Measurements from ENCODE around the gene KLHDC8B.

KLHDC8B gene

DNA sequence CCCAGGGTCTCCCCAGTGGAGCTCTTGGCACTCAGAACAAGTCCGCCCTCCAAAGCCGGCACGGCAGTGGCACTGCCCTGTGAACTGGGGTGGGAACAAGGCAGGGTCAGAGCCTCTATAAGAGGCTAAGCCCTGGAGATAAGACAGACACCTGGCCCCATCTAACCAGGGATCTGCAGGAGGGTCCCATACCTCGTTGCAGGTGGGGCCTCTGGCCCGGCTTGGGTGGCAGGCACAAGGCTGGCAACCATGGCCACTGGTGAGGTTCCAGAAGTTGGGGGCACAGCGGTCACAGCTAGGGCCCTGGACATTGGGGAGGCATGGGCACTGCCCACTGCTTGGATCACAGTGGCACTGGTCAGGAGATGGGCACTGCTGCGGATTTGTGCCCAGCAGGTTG lies 47.2 kb upstream of the KLHDC8B start:
- TF ChIP-seq, protein P1, sequence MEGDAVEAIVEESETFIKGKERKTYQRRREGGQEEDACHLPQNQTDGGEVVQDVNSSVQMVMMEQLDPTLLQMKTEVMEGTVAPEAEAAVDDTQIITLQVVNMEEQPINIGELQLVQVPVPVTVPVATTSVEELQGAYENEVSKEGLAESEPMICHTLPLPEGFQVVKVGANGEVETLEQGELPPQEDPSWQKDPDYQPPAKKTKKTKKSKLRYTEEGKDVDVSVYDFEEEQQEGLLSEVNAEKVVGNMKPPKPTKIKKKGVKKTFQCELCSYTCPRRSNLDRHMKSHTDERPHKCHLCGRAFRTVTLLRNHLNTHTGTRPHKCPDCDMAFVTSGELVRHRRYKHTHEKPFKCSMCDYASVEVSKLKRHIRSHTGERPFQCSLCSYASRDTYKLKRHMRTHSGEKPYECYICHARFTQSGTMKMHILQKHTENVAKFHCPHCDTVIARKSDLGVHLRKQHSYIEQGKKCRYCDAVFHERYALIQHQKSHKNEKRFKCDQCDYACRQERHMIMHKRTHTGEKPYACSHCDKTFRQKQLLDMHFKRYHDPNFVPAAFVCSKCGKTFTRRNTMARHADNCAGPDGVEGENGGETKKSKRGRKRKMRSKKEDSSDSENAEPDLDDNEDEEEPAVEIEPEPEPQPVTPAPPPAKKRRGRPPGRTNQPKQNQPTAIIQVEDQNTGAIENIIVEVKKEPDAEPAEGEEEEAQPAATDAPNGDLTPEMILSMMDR (IDR thresholded peaks at IDR 0.05), result no peak
- Histone ChIP-seq H3K4me3 (ENCODE audit: low read depth in 1 of 2, low read length in 1 of 2) (no peak overlapping the region), H3K4me1 (ENCODE audit: control insufficient read depth in 1 of 2, insufficient read depth in 1 of 2, low read depth in 1 of 2, low read length in 1 of 2) (peaks cover 11 to 22% of the 10 kb centered on the region in 2 experiments), H3K9me3 (no peaks in the 10 kb centered on the region), H3K27ac (no peak overlapping the region), H3K27me3 (no peaks in the 10 kb centered on the region), H3K36me3 (no peaks in the 10 kb centered on the region)

DNA sequence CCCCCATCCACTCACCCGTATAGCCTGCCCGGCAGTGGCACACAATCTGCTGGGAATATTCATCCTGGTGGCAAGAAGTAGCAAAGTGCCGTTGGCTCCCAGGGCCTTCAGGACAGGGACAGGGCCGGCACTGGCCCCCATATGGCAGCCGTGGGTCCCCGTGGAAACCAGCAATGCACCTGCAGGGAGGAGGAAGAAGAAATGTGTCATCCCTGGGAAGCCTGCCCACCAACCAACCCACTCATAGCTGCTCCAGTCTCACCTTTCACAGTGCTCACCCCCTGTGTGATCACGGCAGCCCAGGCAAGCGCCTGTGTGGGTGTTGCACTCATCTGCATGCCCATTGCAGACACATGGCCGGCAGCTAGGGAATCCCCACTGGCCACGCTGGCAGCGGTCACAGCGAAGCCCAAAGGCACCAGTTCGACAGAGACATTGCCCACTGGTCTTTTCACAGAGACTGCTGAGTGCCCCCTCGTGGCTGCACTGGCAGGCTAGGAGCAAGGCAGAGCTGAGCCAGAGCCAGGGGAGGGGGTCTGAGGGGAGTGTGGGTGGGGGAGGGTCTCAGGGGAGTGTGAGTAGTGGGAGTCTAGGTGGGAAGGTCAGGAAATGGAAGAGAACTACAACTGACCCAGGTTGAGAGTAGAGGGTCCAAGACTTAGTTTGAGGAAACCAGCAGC lies 46.3 kb upstream of the KLHDC8B start:
- no peaks in the 10 kb centered on the region for H3K27me3 ChIP-seq
- TF ChIP-seq, protein P1 (IDR thresholded peaks at IDR 0.05), result no peak
- no peaks in the 10 kb centered on the region for H3K36me3 ChIP-seq
- H3K27ac ChIP-seq, result no peak overlapping the region
- peaks cover 2 to 12% of the 10 kb centered on the region in 2 experiments for H3K4me1 ChIP-seq (ENCODE audit: control insufficient read depth in 1 of 2, insufficient read depth in 1 of 2, low read depth in 1 of 2, low read length in 1 of 2)
- H3K4me3 ChIP-seq (ENCODE audit: low read depth in 1 of 2, low read length in 1 of 2), result no peak overlapping the region
- H3K9me3 ChIP-seq, result no peaks in the 10 kb centered on the region

GRCh38 chr3:49131040-49131439 lies 40.4 kb upstream of the KLHDC8B start:
- no peaks in the 10 kb centered on the region for H3K36me3 ChIP-seq
- TF ChIP-seq, protein P1 (IDR thresholded peaks at IDR 0.05), result no peak

GRCh38 chr3:49131576-49131975 lies 39.8 kb upstream of the KLHDC8B start:
- TF ChIP-seq, protein P1 (IDR thresholded peaks at IDR 0.05), result no peak
- Histone ChIP-seq H3K36me3 (no peaks in the 10 kb centered on the region), H3K4me3 (ENCODE audit: low read depth in 1 of 2, low read length in 1 of 2) (no peak overlapping the region), H3K27ac (no peak overlapping the region), H3K4me1 (ENCODE audit: control insufficient read depth in 1 of 2, insufficient read depth in 1 of 2, low read depth in 1 of 2, low read length in 1 of 2) (peaks cover 10 to 14% of the 10 kb centered on the region in 2 experiments), H3K27me3 (peaks cover 17% of the 10 kb centered on the region), H3K9me3 (no peaks in the 10 kb centered on the region)

More at GRCh38 chr3:49131040-49131439, 40.4 kb upstream of the KLHDC8B start:
- Histone ChIP-seq H3K4me1 (ENCODE audit: control insufficient read depth in 1 of 2, insufficient read depth in 1 of 2, low read depth in 1 of 2, low read length in 1 of 2) (peaks cover 10 to 14% of the 10 kb centered on the region in 2 experiments), H3K4me3 (ENCODE audit: low read depth in 1 of 2, low read length in 1 of 2) (no peak overlapping the region), H3K9me3 (no peaks in the 10 kb centered on the region), H3K27me3 (peaks cover 17% of the 10 kb centered on the region), H3K27ac (no peak overlapping the region)

DNA sequence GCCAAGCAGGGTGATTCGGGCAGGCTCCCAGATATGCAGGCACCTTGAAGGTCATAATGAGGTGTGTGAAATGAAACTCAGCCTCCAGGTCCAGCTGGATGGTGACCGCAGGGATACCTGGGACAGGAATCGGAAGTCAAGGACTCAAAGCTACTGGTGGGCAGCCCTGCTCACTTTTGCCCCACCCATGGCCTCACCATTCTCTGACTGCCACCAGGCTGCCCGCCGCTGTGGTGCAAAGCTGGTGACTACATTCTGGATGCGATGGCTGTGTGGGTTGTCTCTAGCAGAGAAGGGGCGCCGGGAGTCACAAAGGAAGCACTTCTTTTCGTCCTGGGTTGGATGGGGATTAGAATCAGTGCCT lies 39.3 kb upstream of the KLHDC8B start:
- Histone ChIP-seq H3K4me3 (ENCODE audit: low read depth in 1 of 2, low read length in 1 of 2) (no peak overlapping the region), H3K36me3 (no peaks in the 10 kb centered on the region), H3K9me3 (no peaks in the 10 kb centered on the region), H3K27ac (no peak overlapping the region), H3K4me1 (ENCODE audit: control insufficient read depth in 1 of 2, insufficient read depth in 1 of 2, low read depth in 1 of 2, low read length in 1 of 2) (peaks cover 10 to 14% of the 10 kb centered on the region in 2 experiments), H3K27me3 (peaks cover 17% of the 10 kb centered on the region)
- TF ChIP-seq, protein P1 (IDR thresholded peaks at IDR 0.05), result no peak
